Activated CD8-positive, alpha-beta memory T cell treated with anti-CD3 and anti-CD28 coated beads for 1 hour (primary cell): ENCODE results near the gene TRIM16.
A peak's percentile ranks its signal among the peaks of the same experiment; 100 is the strongest.
"Not testable (repeated sequence)": the region's sequence is repeated elsewhere in the genome, so short reads cannot be mapped to it uniquely, and the experiment has no call there.

Experiments used
- DNase-seq, 2 donors: peaks; one replicate each; pipeline ENCODE4 v3.0.0-alpha.2; 2020; ENCODE audit warnings: low read depth in 1 of 2; ENCODE audit errors: extremely low read depth in 1 of 2

Gene TRIM16

DNA sequence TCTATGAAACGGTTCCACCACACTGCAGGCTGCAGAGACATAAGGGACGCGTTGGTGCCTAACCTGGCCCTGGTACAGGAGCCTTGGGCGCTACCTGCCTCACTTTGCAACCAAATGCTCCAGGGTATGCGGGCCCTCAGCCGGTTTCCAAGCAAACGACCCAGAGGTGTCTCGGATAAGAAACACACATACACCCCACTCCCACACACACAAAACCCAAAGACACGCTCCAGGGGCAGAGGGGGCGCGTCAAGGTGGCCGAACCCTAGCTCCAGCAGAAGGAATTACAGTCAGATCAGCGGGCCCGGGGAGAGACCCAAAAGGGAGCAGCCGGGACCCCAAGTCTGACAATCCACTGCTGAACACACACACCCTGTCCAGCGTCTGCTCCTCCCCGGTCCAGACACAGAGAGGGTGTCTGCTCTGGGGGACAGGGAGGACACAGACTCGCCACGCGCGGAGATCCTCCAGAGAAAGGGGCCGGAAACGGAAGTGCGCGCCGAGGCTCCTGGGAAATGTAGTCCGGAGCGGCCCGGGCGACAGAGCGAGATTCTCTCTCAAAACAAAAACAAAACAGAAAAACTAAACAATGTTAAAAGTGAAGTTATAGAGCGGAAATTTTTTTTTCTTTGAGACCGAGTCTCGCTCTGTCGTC is at the start of gene TRIM16:
Gene TRIM16 (minus strand): TSS at position 488 of the 655 bp plus-strand sequence. CDS start 32,702 bp downstream, outside the sequence.
- peak; percentile 45 to 64 for DNase-seq

GRCh38 chr17:15733174-15733789 is 49.2 kb upstream of the TRIM16 start:
- not testable (repeated sequence) for DNase-seq

DNA sequence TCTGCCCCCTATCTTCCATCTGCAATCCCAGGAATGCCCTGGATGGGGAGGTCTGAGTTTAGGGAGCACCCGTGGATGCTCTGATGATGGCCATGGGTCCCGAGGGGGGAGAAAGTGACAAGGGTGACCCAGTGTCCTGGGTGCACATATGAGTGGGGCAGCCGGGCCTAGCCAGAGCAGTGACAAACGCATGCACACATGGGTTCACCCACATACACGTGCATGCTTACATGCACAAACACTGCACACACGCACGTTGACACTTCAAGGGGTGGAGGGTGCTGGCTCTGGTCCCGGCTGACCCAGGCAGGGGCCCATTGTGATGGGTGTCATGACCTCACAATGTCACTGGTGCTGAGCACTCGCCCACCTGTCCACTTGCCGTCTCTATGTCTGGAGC is 47.8 kb upstream of the TRIM16 start, which contains the start of gene TBC1D26:
Gene TBC1D26 (plus strand): TSS at position 384 of the 400 bp plus-strand sequence. CDS start 3,066 bp downstream, outside the sequence.
- DNase-seq: not testable (repeated sequence)

DNA sequence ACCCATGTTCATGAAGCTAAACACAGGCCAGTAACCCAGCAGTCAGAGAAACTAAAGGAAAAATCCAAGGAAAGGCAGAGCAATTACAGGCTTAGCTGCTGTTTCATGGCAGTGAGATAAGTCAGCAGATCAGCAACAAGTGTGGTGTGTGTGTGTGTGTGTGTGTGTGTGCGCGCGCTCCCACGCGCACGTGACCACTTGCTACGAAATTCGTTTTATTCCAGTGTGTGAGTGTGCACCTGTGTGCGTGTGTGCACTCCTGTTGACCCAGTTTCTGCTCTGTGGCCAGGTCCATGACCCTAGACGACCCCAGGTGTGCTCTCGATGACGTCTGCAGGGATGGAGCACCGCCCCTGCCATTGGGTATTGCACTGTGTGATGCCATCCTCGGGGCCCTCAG is 46.4 kb upstream of the TRIM16 start:
- DNase-seq: not testable (repeated sequence)

GRCh38 chr17:15716601-15717563 is 32.8 kb upstream of the TRIM16 start:
- DNase-seq: not testable (repeated sequence)

- not testable (repeated sequence) for DNase-seq
Observed at GRCh38 chr17:15708879-15709278, 24.8 kb upstream of the TRIM16 start.

DNA sequence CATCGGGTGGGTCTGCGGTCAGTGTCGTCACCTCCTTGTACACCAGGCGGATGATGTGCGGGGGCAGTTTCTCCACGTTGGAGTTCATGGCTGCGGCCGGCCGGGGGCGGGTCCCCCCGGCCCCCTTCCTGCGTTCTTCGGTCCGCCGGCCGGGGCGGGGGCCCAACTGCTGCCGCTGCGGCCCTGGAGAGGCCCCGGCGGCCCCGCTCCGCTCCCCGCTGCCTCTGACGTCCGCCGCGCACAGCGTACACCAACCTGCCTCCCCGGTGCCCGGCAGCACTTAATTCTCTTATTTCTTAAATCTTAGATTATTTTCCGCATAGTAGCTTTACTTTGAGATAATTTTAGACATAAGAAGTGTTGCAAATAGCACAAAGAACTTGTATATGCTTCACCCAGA is 20.7 kb upstream of the TRIM16 start:
- DNase-seq: not testable (repeated sequence)

DNA sequence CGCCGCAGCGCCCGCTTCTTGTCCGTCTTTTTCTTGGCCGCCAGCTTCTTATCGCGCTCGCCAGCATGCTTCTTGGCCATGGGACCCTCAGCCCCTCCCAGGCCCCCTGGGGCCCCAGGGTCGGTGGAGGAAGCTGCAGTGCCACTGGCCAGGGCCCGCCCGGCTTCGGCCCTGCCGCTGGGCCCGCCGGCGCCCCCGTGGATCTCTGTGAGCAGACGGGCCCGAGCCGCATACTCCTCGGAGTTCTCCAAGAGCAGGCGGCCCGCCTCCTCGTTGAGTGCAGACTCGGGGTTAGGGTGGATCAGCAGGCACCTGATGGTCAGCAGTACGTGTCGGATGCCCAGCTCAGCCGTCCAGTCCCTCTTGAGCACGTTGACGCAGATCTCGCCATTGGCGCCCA is 20.1 kb upstream of the TRIM16 start:
- not testable (repeated sequence) for DNase-seq

DNA sequence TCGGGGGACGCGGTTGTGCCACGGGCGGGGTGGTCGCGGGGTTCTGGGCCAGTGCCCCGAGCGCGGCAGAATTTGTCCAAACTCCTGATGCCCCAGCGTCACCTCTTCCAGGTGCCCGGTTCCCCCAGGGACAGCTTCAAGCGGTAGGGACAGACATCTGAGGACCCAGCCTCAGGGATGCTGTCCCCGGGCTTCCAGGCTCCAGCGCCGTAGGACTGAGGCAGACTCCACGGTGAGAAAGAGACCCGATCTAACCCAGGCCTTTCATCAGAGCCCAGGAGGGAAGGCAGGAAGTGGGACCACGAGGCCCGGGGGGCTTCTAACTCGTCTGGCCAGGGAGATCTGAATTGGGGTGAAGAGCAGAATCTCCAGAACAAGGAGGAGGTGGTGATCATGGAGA is 15.8 kb upstream of the TRIM16 start:
- DNase-seq: not testable (repeated sequence)

DNA sequence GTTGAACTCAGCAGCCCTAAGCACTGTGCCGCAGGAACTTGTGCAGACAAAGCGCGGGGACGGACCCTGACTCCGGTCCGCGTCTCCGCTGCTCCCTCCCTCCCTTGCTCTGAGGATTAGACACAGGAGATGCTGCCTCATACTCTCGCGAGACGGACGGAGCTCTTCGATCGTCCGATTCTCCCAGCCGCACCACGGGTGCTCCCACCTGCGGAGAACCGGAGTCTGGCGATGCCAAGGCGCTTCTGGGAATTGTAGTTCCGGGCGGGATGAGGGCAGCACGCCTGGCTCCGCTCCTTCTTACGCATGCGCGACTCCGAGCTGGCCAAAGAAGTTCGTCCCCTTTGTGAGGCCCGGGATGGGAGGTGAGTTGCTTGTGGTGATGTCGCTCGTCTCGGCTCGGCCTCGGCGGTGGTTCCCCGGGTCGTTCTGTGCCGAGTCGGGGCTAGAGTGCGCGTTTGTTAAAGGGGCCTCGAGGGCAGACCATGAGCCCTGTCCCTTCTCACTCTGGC is 15.4 kb upstream of the TRIM16 start, which contains the start of gene ZNF286A:
Gene ZNF286A (plus strand): TSS at position 340 of the 512 bp plus-strand sequence. CDS start 578 bp downstream, outside the sequence.
- DNase-seq: peak; percentile 80 to 89

GRCh38 chr17:15698967-15699366 is 14.9 kb upstream of the TRIM16 start:
- DNase-seq: not testable (repeated sequence)

GRCh38 chr17:15687494-15687893 is 3.4 kb upstream of the TRIM16 start:
- DNase-seq: not testable (repeated sequence)

- not testable (repeated sequence) for DNase-seq
Observed at GRCh38 chr17:15683135-15683534, 976 bp downstream of the TRIM16 start.

DNA sequence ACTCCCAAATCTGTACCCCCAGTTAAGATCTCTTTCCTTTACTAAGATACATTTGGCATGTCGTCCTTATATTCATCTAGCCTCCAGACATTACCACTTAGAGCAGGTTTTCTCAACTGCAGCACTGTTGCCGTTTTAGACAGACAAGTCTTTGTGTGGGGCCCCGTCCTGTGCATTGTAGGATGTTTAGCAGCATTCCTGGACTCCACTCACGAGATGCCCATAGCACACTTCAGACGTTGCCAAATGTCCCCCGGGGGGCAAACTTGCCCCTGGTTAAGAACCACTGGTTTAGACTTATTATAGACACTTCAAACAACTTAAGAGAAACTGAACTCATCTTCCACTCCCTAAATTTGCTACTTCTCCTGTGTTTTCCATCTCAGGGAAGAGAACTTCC is 8.1 kb downstream of the TRIM16 start:
- not testable (repeated sequence) for DNase-seq

DNA sequence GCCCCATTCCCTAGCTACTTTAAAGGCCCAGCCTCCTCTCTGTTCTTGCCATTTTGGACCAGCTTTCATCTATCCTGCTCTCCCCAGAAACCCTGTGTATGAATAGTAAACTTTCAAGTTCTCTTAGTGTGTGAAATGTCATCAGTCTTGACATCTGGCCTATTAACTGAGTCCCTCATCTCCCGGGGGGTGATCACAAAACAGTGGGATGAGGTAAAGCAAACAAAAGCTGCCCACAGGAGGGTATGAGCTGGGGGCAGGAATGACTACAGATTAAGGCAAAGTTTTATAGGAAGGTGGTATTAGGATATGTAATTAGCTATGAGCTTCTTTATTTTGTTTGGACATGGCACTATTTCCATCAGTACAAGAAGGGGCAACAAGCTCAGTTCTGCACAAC is 9.5 kb downstream of the TRIM16 start:
- not testable (repeated sequence) for DNase-seq

GRCh38 chr17:15669526-15669925 is 14.6 kb downstream of the TRIM16 start:
- not testable (repeated sequence) for DNase-seq

DNA sequence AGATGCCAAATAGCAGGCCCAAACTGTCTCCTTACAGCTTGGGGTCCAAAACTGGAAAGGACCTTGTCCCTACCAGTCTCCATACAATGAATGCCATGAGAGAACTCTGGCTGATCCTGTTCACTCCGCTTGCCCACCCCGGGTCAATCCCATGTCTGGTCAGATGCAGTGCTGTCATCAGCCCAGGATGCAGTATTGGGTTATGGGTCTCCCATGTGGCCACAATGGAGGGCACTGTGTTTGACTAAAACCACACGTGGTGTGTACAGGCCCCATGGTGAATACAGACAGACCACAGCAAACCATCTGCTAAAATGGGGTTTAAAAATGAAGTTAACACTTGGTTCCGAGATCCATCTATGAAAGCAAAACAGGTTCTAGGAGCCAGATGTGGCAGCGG is 20.4 kb downstream of the TRIM16 start:
- no peak for DNase-seq

GRCh38 chr17:15663176-15663575 is 20.9 kb downstream of the TRIM16 start:
- DNase-seq: no peak

GRCh38 chr17:15662681-15663080 is 21.4 kb downstream of the TRIM16 start:
- DNase-seq: no peak

DNA sequence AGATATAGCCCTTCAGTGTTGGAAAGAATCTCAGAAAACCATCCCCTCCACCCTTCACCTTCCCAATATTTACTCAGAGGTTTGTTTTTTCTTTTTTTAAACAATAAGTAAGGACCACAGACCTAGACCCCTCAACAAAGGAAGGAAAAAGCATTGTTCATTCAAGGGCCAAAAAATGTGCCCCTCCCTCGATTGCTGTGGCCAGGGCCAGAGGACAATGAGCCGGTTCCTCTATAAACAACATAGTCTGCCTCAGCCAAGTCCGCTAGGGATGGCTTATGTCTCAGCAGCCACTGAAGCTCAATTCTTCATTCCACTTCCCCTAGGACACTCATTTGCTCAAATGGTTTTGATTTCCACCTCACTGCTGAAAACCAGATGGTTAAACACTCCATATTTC is 24.0 kb downstream of the TRIM16 start:
- no peak for DNase-seq

- DNase-seq: no peak
Observed at GRCh38 chr17:15659663-15660062, 24.4 kb downstream of the TRIM16 start.
